Measurements from ENCODE around the gene TMEM60. TPM values are rescaled to one million over a fixed set of nuclear protein-coding genes. Genes with fewer than 3 reads are reported as not detected.
A peak's percentile ranks its signal among the peaks of the same experiment; 100 is the strongest.

The TMEM60 gene
- polyA plus RNA-seq, 1 donor, result 11.3 TPM

DNA sequence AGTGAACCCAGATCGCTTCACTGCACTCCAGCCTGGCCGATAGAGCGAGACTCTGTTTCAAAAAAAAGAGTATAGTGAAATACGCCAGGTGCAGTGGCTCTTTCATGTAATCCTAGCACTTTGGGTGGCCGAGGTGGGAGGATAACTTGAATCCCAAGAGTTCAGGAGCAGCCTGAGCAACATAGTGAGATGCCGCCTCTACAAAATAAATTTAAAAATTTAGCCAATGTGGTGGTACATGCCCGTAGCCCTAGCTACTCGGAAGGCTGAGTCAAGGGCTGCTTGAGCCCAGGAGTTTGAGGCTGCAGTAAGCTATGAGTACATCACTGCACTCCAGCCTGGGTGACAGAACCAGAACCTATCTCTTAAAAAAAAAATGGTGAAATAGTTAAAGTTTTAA, 27.9 kb downstream of the TMEM60 start:
- no peak for DNase-seq

DNA sequence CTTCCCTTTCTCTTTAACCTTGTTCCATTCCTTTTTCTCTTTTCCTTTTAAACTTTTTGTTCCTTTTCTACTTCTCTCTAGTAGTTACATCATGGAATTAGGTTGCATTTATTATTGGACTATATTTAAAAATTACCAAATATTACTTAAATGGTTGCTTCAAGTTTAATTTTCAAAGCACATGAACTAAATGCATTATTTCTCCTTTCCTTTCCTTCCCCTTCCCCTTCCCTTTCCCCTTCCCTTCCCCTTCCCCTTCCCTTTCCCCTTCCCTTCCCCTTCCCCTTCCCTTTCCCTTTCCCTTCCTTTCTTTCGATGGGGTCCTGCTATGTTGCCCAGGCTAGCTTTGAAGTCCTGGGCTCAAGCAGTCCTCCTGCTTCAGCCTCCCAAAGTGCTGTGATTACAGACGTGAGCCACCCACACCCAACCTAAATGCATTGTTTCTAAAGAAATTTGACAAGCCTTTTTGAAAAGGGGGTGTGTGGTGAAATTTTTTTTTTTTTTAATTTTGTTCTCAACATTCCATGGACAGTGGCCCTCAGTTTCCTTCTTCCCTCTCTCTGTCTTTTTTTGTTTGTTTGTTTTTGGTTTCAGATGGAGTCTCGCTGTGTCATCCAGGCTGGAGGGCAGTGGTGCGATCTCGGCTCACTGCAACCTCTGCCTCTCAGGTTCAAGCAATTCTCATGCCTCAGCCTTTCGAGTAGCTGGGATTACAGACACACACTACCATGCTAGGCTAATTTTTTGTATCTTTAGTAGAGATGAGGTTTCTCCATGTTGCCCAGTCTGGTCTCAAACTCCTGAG, 31.2 kb downstream of the TMEM60 start:
- DNase-seq, result no peak

DNA sequence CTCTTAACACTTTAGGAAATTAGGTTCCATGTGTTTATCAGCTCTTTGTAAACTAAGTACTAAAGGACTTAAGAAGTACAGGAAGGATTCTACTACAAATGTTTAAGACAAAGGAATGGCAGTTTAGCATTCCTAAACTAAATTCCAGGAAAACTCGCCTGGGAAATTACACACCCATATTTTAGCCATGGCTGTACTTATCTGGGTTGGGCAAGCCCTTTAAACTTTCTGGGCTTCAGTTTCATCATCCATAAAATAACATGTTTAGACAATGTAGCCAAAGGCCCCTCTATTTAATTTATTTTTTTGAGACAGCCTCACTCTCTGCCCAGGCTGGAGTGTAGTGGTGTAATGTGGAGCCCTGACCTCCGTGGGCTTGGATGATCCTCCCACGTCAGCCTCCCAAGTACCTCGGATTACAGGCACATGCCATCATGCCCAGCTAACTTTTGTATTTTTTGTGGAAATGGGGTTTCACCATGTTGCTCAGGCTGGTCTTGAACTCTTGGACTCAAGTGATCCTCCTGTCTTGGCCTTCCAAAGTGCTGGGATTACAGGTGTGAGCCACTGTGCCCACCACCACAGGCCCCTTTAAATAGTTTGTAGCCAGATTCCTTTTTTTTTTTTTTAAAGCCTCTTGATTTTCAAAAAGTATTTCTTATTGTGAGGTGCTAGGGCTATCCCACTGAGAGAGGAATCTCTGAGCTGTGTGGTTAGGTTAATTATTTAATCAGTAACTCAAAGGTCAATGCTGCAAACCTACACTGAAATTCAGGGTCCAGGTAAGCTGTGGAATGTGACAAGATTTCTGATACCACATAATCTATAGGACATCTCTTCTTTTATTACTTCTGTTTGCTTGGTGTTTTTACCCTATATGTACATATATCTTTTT, 32.1 kb downstream of the TMEM60 start:
- DNase-seq, result no peak

DNA sequence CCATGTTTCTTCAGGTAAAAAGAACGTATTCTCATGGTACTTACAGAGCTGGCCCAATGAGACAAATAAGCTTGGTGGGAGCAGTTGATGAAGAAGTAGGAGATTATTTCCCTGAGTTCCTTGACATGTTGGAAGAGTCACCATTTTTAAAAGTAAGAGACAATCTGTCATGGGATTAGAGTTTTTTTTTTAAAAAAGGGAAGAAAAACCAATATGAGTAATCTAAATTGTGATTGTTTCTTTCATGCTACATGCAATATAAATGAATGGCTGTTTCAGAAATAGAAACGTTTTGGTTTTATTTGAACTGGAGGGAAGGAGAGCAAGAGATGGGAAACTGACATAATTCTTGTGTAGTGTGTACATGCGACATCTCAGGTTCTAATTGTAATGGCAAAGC, 32.8 kb downstream of the TMEM60 start:
- DNase-seq, result no peak

DNA sequence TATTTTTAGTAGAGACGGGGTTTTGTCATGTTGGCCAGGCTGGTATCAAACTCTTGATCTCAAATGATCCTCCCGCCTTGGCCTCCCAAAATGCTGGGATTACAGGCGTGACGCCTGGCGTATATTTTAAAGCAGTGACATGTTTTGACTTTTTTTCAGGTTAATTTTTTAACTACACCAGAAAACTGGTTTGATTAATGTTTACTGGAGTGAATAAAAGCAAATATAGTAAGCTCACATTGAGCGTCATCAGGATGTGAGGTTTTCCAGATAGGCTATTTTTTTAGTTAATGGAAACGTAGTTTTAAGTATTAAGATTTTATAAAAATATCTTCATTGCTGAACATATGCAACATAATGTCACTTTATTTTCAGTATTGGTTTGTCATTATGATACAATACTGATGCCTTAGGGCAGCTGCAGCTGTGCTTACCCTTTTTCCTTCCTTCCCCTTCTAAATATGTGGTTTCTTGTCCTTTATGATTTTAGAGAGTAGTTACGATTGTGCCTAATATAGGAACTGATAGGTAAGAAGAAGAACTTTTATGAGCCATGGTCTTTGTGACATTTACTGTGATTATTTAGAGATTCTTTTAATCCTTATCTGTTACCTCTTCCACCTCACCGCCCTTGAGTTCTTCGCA, 37.3 kb downstream of the TMEM60 start:
- no peak for DNase-seq

DNA sequence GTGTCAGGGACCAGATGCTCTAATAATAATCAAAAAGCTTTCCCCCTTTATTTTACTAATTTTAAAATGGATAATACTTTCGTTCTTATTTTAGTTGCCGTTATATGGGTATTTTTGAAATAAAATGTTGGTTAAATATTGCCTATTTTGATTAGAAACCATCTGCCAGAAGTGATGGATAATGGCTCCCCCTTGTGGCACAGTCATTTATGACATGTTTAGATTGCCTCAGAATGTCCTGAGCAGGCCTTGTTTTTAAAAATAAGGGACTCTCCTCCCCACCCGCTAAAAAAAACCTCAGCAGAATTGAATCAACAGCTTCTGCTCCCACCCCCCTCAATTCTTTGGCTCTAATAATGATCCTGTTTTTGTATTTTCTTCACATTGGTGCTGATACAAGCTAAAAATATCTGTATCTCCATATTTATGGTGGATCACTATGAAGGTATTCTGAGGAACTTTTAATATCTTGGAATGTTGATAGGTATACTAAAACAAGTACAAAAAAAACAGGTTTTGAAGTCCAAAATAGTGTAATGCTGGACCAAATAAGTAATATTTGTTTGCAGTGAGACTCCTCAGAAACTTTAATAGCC, 38.8 kb downstream of the TMEM60 start:
- peak; percentile 67 for DNase-seq

DNA sequence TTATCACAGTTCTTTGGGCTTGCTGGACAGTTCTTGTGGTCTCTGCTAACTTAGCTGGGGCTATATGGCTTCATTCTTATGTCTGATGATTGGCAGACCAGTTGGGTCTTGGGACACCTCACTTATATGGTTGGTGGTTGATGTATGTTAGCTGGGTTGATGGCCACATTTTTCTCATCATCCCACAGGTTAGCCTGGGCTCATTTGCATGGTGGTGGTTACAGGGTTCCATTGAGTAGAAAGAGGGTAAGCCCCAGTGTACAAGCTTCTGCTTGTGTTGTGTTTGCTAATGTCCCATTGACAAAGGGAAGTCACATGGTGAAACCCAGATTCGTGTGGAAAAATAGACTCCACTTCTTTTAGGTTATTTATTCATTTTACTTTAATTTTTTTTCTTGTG, 40.6 kb downstream of the TMEM60 start:
- DNase-seq, result no peak

DNA sequence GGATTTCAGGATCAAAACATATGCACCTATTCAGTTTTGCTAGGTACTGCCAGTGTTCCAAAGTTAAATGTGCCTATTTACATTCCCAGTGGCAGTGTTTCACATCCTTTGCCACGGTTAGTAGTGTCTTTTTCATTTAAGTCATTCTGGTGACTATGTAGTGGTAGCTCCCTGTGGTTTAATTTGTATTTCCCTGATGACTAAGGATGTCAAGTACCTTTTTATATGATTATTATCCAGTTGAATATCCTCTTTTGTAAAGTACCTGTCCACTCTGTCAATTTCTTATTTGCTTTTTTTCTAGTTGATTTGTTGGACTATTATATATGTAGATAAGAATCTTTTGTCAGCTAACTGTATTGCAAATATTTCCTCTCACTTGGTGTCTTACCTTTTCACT, 45.1 kb downstream of the TMEM60 start:
- no peak for DNase-seq

DNA sequence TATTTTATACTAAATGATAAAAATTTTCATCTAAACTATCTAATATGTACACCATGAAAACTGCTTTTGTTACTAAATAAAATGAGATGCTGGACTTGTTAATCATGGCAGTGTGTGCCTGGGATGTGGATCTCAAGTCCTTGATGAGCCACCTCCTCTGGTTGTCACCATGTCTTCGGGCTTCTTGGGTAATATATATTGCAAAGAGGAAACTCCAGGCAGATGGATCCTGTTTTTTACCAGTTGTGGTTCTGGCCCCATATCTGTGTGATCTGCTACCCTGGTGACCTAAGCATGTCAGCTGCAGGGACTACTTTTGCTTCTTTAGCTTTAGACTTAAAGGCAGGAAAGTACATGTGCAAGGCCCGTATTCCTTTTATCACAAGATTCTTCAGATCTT, 46.2 kb downstream of the TMEM60 start:
- no peak for DNase-seq

DNA sequence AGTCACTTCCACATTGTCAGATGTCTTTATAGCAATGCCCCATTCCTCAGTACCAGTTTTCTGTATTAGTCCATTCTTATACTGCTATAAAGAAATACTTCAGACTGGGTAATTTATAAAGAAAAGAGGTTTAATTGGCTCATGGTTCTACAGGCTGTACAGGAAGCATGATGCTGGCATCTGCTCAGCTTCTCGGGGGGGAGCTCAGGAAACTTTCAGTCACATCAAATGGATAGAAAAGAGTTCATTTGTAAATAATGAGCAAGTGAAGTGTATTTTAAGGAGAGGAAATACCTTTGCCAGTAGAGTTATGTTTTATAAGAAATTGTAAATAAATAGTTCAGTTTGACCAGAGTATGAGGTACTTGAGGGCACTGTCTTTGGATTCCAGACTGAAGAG, 50.5 kb downstream of the TMEM60 start:
- DNase-seq, result no peak

DNA sequence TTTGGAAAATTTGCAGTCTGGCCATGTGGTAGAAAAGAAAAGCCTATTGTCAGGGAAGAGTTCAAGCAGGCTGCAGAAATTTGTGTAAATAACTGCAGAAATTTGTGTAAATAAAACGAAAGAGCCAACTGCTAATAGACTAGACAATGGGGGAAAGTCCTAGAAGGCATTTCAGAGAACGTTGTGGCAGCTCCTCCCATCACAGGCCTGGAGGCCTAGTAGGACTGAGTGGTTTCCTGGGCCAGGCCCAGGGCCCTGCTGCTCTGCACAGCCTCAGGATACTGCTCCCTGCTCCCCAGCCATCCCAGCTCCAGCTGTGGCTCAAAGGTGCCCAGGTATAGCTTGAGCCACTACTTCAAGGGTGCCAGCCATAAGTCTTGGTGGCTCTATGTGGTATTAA, 51.1 kb downstream of the TMEM60 start:
- DNase-seq, result no peak

DNA sequence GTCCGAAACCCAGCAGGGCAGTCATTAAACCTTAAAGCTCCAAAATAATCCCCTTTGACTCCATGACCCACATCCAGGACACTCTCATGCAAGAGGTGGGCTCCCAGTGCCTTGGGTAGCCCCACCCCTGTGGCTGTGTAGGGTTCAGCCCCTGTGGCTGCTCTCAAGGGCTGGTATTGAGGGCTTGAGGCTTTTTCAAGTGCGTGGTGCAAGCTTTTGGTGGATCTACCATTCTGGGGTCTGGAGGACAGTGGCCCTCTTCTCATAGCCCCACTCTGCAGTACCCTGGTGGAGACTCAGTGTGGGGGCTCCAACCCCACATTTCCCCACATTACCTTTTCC, 51.4 kb downstream of the TMEM60 start:
- no peak for DNase-seq

DNA sequence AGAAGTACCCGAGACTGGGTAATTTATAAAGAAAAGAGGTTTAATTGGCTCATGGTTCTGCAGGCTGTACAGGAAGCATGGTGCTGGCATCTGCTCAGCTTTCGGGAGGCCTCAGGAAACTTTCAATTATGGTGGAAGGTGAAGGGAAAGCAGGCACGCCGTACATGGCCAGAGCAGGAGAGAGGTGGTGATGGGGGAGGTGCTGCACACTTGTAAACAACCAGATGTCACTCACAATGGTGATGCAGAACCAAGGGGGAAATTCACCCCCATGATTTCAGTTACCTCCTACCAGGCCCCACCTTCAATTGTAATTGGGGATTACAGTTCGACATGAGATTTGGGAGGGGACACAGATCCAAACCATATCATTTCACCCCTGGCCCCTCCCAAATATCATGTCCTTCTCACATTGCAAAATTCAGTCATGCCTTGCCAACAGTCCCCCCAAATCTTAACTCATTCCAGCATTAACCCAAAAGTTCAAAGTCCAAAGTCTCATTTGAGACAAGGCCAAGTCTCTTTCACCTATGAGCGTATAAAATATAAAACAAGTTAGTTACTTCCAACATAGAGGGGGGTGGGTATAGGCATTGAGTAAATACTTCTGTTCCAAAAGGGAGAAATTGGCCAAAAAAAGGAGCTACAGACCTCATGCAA, 51.9 kb downstream of the TMEM60 start:
- no peak for DNase-seq

DNA sequence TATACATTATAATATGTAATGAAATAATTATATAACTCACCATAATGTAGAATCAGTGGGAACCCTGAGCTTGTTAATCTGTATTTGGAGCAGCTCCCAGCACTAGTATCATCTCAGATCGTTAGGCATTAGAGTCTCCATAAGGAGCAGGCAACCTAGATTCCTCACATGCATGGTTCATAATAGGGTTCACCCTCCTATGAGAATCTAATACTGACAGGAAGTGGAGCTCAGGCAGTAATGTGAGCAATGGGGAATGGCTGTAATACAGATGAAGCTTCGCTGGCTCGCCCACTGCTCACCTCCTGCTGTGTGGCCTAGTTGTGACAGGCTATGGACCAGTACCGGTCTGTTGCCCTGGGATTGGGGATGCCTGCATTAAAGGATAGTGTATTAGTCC, 52.5 kb downstream of the TMEM60 start:
- no peak for DNase-seq

Other genes with a start within 250 kb of the TMEM60 start
- 15.5 TPM for gene RSBN1L, start 102.0 kb downstream of the TMEM60 start, polyA plus RNA-seq (ENCODE audit: insufficient read length)
- 15.3 TPM for gene PHTF2, start 339 bp upstream of the TMEM60 start, polyA plus RNA-seq (ENCODE audit: insufficient read length)